HEK293 (cell line): ENCODE measurements around the gene C1orf210.

Experiments used
- BCL11A ChIP-seq: fragments of 450-650 bp; formaldehyde crosslinking; IDR thresholded peaks from 2 replicates; pipeline ENCODE4 v1.5.1; 2016; ENCODE audit warnings: low read depth, missing biosample characterization, missing genetic modification characterization
- CTCF ChIP-seq: fragments of 450-650 bp; formaldehyde crosslinking; IDR thresholded peaks from 2 replicates; pipeline ENCODE4 v1.5.1; 2016; ENCODE audit warnings: missing biosample characterization, missing genetic modification characterization
- KLF7 ChIP-seq: fragments of 450-650 bp; formaldehyde crosslinking; IDR thresholded peaks from 2 replicates; pipeline ENCODE4 v1.5.1; 2016; ENCODE audit warnings: missing biosample characterization, missing genetic modification characterization, borderline replicate concordance
- PATZ1 ChIP-seq: fragments of 450-650 bp; formaldehyde crosslinking; IDR thresholded peaks from 2 replicates; pipeline ENCODE4 v1.5.1; 2016; ENCODE audit warnings: missing biosample characterization, missing genetic modification characterization
- SCRT1 ChIP-seq: fragments of 450-650 bp; formaldehyde crosslinking; IDR thresholded peaks from 2 replicates; pipeline ENCODE4 v1.5.1; 2016; ENCODE audit warnings: missing biosample characterization, missing genetic modification characterization, borderline replicate concordance
- ZBTB7A ChIP-seq: fragments of 450-650 bp; formaldehyde crosslinking; IDR thresholded peaks from 2 replicates; pipeline ENCODE4 v1.5.1; 2016; ENCODE audit warnings: low read depth, missing biosample characterization, missing genetic modification characterization
- ZSCAN23 ChIP-seq: fragments of 450-650 bp; formaldehyde crosslinking; IDR thresholded peaks from 2 replicates; pipeline ENCODE4 v1.5.1; 2016; ENCODE audit warnings: missing biosample characterization, missing genetic modification characterization

GRCh38 chr1:43284065-43284464 lies 1.3 kb downstream of the C1orf210 start:
- TF ChIP-seq ZBTB7A (tag by site-specific recombination), result no peak
- no peak for TF ChIP-seq KLF7 (tag by site-specific recombination)
- no peak for TF ChIP-seq CTCF (tag by site-specific recombination)
- TF ChIP-seq SCRT1 (tag by site-specific recombination), result no peak
- no peak for TF ChIP-seq PATZ1
- TF ChIP-seq ZSCAN23, result no peak
- no peak for TF ChIP-seq BCL11A (tag by site-specific recombination)
